NCI-H82 treated with DMSO at 0.1 percent for 48 hours (cell line): ENCODE results near the gene EVI5.
"Not testable (repeated sequence)": the region's sequence is repeated elsewhere in the genome, so short reads cannot be mapped to it uniquely, and the experiment has no call there.

Experiments
- DNase-seq: peaks from one replicate; lab custom pipeline; 2025; ENCODE audit not compliant: unreplicated experiment; lab: John Stamatoyannopoulos, UW

The EVI5 gene

GRCh38 chr1:92695104-92695503 lies 89.8 kb downstream of the EVI5 start:
- peak; percentile 45 for DNase-seq

- no peak for DNase-seq
These were observed 93.0 kb downstream of the EVI5 start for GRCh38 chr1:92691925-92692324.

GRCh38 chr1:92690212-92690906 lies 94.5 kb downstream of the EVI5 start:
- no peak for DNase-seq

- no peak for DNase-seq
These were observed 104.9 kb downstream of the EVI5 start for GRCh38 chr1:92679980-92680379.

- DNase-seq, result no peak
These were observed 121.1 kb downstream of the EVI5 start for GRCh38 chr1:92663775-92664174.

GRCh38 chr1:92662048-92662447 lies 122.9 kb downstream of the EVI5 start:
- DNase-seq, result no peak

- DNase-seq, result no peak
These were observed 127.2 kb downstream of the EVI5 start for GRCh38 chr1:92657701-92658100.

- DNase-seq, result no peak
These were observed 129.6 kb downstream of the EVI5 start for GRCh38 chr1:92655197-92655801.

GRCh38 chr1:92653605-92654381 lies 131.1 kb downstream of the EVI5 start:
- no peak for DNase-seq

GRCh38 chr1:92640686-92641085 lies 144.2 kb downstream of the EVI5 start:
- DNase-seq, result not testable (repeated sequence)

- no peak for DNase-seq
These were observed 146.4 kb downstream of the EVI5 start for GRCh38 chr1:92638498-92638897.

- DNase-seq, result not testable (repeated sequence)
These were observed 149.7 kb downstream of the EVI5 start for GRCh38 chr1:92635203-92635602.

- no peak for DNase-seq
These were observed 161.6 kb downstream of the EVI5 start for GRCh38 chr1:92623187-92623778.

GRCh38 chr1:92619466-92620189 lies 165.3 kb downstream of the EVI5 start:
- no peak for DNase-seq

GRCh38 chr1:92601044-92601443 lies 183.9 kb downstream of the EVI5 start:
- DNase-seq, result no peak

- no peak for DNase-seq
These were observed 185.7 kb downstream of the EVI5 start for GRCh38 chr1:92599184-92599583.

GRCh38 chr1:92589361-92589760 lies 195.5 kb downstream of the EVI5 start:
- DNase-seq, result not testable (repeated sequence)

GRCh38 chr1:92587445-92587844 lies 197.5 kb downstream of the EVI5 start:
- DNase-seq, result no peak

GRCh38 chr1:92585831-92586230 lies 199.1 kb downstream of the EVI5 start:
- DNase-seq, result no peak

GRCh38 chr1:92584810-92585209 lies 200.1 kb downstream of the EVI5 start:
- DNase-seq, result not testable (repeated sequence)
